ENCODE results near the gene GGTA1. TPM values are rescaled to one million over a fixed set of nuclear protein-coding genes. Genes with fewer than 3 reads are reported as not detected.
A peak's percentile ranks its signal among the peaks of the same experiment; 100 is the strongest.

The GGTA1 gene
- not detected for total RNA-seq (2021; ENCODE audit: unreplicated experiment)
- not detected in 2 replicates for polyA plus RNA-seq (2012)
- Bru-seq, nascent RNA: percentile 10 among the genes with signal in this experiment
- BruChase-seq, experiment 1, labeled RNA remaining after a 6-hour chase: percentile 4 among the genes with signal in this experiment
- BruChase-seq, experiment 2, labeled RNA remaining after a 2-hour chase: percentile 6 among the genes with signal in this experiment
- long read RNA-seq: 0 reads

- Histone ChIP-seq H3K4me3 (replicated peaks in 1 of 2; ENCODE audit: low read depth in 1 of 2, low read length in 2 of 2) (peak within 1 kb of the TSS; percentile 52 to 72), H3K9me2 (ENCODE audit: insufficient read depth) (no peaks in the 10 kb centered on the region), H3K27me3 (ENCODE audit: insufficient read depth, low read length) (no peaks in the 10 kb centered on the region; the same call in 1 of the 2 replicates), H3K9ac (ENCODE audit: low read length) (peak within 1 kb of the TSS; percentile 45), H2AFZ (ENCODE audit: low read depth, low read length, poor library complexity, severe bottlenecking) (peak within 1 kb of the TSS; percentile 96), H3K4me1 (ENCODE audit: control insufficient read depth in 1 of 2, insufficient read depth in 2 of 2, low read length in 2 of 2) (peaks cover 7 to 26% of the 10 kb centered on the region in 2 experiments; a peak in 3 of 4 replicates), H3K36me3 (ENCODE audit: control insufficient read depth in 1 of 2, insufficient read depth in 2 of 2, low read length in 2 of 2) (no peaks in the 10 kb centered on the region), H3K27ac (ENCODE audit: low read depth, low read length) (no peak within 1 kb of the TSS; the same call in 1 of the 2 replicates), H3K9me3 (ENCODE audit: control insufficient read depth in 1 of 2, insufficient read depth in 1 of 2, low read depth in 1 of 2, low read length in 2 of 2) (peaks cover 0 to 6% of the 10 kb centered on the region in 2 experiments; a peak in 1 of 4 replicates), H3K4me2 (ENCODE audit: low read length) (peak within 1 kb of the TSS; percentile 100), H4K20me1 (ENCODE audit: insufficient read depth) (no peaks in the 10 kb centered on the region), H3K79me2 (ENCODE audit: insufficient read depth, low read length) (no peaks in the 10 kb centered on the region)
- TF ChIP-seq ZFX (IDR thresholded peaks at IDR 0.05): peak; percentile 70
- no peak for TF ChIP-seq ELF1 (IDR thresholded peaks at IDR 0.05; ENCODE audit: borderline replicate concordance, low read depth)
- TF ChIP-seq EZH2phosphoT487 (IDR thresholded peaks at IDR 0.05; ENCODE audit: borderline replicate concordance): no peak
- no peak for TF ChIP-seq FOSL1 (IDR thresholded peaks at IDR 0.05; ENCODE audit: low read depth)
- no peak for TF ChIP-seq POLR2AphosphoS5 (IDR thresholded peaks at IDR 0.05; ENCODE audit: low read depth, low read length)
- TF ChIP-seq, protein P1, sequence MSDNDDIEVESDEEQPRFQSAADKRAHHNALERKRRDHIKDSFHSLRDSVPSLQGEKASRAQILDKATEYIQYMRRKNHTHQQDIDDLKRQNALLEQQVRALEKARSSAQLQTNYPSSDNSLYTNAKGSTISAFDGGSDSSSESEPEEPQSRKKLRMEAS (IDR thresholded peaks at IDR 0.05): no peak; the same call in 1 of the 2 replicates
- TF ChIP-seq JUND (IDR thresholded peaks at IDR 0.05): no peak
- TF ChIP-seq TCF7L2 (IDR thresholded peaks at IDR 0.05; ENCODE audit: borderline replicate concordance, extremely low read depth, insufficient read depth, insufficient read length): peak; percentile 9
- no peak for TF ChIP-seq YY1 (IDR thresholded peaks at IDR 0.05; ENCODE audit: extremely low read depth, insufficient replicate concordance, low read depth, low read length)
- TF ChIP-seq, protein P2, sequence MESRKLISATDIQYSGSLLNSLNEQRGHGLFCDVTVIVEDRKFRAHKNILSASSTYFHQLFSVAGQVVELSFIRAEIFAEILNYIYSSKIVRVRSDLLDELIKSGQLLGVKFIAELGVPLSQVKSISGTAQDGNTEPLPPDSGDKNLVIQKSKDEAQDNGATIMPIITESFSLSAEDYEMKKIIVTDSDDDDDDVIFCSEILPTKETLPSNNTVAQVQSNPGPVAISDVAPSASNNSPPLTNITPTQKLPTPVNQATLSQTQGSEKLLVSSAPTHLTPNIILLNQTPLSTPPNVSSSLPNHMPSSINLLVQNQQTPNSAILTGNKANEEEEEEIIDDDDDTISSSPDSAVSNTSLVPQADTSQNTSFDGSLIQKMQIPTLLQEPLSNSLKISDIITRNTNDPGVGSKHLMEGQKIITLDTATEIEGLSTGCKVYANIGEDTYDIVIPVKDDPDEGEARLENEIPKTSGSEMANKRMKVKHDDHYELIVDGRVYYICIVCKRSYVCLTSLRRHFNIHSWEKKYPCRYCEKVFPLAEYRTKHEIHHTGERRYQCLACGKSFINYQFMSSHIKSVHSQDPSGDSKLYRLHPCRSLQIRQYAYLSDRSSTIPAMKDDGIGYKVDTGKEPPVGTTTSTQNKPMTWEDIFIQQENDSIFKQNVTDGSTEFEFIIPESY (IDR thresholded peaks at IDR 0.05; ENCODE audit: extremely low read depth, insufficient replicate concordance, low read length): no peak
- DNase-seq (ENCODE audit: low read depth, low spot score) (no peak), ATAC-seq (peak; percentile 72)
- POLR2A ChIA-PET: no interaction called here
- intact Hi-C loops (cut with micrococcal nuclease): loop anchor here (2.0 kb wide), 1 partner anchor 37 kb away; no protein-coding TSS in a partner anchor
- CTCF ChIA-PET: interaction anchor here (1.0 to 1.8 kb wide), 6 partner anchors 30 to 287 kb away, joined by 3 to 7 read pairs (median 4); no protein-coding TSS in a partner anchor
- RAD21 ChIA-PET (ENCODE audit: low non-redundant PET in 1 of 2, low total read pairs in 2 of 2, uncharacterized antibody in 2 of 2, unreplicated experiment in 2 of 2): no interaction called here
- no TSS peak for BruUV-seq (replicated peaks)
Observed at GRCh38 chr9:121499427-121500164, at the start of gene GGTA1. Gene GGTA1 (minus strand): TSS chr9:121499844. CDS start chr9:121467922, 31,922 bp downstream.

All from HCT116 (cell line).